GM19238 (cell line): ENCODE results near the gene RIPOR3.
"Not testable (repeated sequence)": the region's sequence is repeated elsewhere in the genome, so short reads cannot be mapped to it uniquely, and the experiment has no call there.

Experiments
- DNase-seq: peaks from one replicate; pipeline ENCODE4 v3.0.0; 2011; ENCODE audit warnings: low spot score; ENCODE audit not compliant: insufficient read length

The RIPOR3 gene

DNA sequence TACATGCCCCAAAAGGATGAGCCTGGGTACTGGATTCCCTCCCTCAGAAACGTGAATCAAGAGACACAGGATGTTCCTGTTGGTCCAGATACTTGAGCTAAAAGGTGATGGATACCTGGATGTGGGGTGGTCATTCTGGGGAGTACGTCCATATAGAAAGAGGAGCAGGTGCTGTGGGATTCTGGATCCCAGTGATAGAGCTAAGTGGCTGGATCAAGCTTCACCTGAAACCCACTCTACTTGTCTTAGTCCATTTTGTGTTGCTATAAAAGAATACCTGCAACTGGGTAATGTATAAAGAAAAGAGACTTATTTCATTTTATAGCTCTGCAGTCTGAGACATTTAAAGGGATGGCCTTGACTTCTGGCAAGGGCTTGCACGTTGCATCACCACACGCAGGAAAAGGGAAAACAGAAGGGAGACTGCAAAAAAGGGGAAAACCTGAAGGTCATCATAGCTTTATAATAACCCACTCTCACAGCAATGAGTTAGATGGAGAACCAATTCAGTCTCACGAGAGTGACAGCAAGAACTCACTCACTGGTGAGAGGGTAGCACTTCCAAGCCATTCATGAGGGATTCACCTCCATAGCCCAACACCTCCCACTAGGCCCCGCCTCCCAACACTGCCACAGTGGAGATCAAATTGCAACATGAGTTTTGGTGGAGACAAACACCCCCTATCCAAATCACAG lies 31.2 kb downstream of the RIPOR3 start:
- DNase-seq, result no peak

DNA sequence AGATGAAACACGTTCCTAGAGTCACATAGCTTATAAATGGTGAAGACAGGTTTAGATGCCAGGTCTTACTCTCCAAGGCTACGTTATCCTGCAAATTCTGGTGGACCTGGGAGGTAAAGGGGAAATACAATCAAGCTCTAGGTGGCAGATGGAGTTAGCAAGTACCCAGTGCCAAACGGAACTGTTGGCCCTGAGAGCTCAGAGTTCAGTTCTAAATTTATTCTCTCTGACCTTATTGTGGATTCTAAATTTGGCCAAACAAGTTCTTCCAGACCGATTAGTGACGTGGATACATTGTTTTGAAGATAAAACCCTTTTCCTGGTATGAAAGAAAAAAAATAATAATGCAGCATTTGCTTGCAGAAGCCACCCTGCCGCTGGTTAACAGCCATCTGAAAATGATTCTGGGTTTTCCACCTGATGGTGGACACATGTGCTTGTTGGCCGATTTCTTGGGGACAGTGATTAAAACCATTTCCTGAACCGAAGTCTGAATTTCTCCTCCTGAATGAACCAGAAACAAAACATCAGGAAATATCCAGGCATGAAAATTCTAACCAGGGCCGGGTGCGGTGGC lies 32.5 kb downstream of the RIPOR3 start:
- DNase-seq, result no peak

DNA sequence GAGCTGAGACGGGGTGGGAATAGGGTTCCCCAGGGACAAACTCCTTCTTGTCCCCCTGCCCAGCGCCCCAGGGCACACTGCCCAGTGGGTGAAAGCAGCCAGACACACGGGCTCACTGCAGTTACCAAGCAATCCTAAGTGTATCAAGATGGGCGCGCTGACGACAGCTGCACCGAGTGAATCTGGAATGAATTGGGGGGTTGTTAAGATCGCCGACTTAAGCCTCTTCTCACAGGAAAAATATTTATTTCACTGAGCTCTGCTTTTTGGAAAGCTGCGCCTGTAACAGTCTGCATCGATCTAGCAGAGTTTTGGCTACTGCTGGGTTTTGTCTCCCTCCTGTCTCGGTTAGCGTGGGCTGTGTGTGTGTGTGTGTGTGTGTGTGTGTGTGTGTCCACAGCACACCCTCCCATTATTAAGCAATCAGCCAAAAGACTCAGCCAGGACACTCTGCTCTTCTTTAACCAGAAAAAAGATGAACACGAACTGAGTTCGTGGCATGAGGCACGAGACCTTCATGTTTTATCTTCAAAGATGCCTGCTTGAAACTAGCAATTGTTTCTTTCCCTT lies 35.9 kb downstream of the RIPOR3 start:
- no peak for DNase-seq

- DNase-seq, result no peak
Measured at GRCh38 chr20:50654904-50655303, 36.4 kb downstream of the RIPOR3 start.

DNA sequence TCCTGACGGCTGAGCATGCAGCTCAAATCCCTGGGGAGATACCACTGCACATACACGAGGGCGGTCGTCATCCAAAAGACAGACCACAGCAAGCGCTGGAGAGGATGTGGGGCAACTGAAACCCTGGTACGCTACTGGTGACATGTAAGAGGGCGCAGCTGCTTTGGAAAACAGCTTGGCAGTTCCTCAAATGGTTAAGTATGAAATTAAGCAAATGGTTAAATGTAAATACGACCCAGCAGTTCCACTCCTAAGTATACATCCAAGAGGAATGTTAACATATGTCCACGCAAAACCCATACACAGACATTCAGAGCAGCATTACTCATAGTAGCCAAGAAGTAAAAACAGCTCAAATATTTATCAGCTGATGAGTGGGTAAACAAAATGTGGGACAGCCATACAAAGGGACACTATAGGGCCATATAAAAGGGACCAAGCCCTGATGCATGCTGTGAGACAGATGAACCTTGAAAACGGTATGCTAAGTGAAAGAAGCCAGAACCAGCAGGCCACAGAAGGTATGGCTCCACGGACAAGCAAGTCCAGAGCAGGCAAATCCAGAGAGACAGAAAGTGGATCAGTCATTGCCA lies 38.5 kb downstream of the RIPOR3 start:
- DNase-seq, result no peak

GRCh38 chr20:50651676-50652075 lies 39.7 kb downstream of the RIPOR3 start:
- DNase-seq, result no peak

- DNase-seq, result no peak
Measured at GRCh38 chr20:50649590-50649989, 41.8 kb downstream of the RIPOR3 start.

GRCh38 chr20:50648651-50649050 lies 42.7 kb downstream of the RIPOR3 start:
- DNase-seq, result no peak

GRCh38 chr20:50646483-50646996 lies 44.8 kb downstream of the RIPOR3 start:
- DNase-seq, result no peak

DNA sequence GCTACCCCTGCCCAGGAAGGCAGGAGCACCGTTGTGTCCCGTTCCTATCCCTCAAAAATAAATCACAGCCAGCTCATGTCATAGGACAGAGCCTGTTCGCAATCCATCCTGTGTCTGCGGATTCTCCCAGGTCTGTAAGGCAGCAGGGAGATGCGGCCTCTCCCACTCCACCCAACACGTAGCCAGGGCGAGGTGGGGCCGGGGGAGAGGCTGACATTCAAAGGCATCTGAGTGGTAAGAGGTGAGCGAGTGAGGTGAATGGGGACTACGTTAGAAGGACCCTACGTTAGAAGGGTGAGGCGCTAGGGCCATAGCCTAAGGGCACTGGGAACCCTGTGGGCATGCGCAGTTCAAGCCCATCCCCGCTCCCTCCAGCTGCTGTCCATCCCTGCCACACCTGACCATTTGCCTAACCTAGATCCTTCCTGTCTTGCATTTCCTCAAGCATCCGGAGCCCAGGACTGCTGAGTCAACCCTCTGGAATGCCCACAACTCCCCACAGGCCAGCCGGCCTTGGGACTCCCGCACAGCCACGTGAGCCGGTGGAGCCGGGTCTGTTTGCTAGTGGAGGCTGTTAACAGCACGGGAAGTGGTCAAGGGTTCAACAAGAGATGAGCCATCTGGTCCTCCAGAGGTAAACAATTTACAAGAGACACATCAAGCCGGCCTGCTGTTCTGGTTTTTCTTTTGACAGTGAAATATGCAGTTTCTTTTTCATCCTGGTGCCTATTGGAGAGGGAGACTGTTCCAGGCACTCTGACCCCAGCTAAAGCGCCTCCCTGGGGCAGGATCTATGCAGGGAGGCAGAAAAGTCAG lies 45.9 kb downstream of the RIPOR3 start:
- DNase-seq, result no peak

GRCh38 chr20:50642288-50642803 lies 49.0 kb downstream of the RIPOR3 start:
- DNase-seq, result no peak

- DNase-seq, result not testable (repeated sequence)
Measured at GRCh38 chr20:50641625-50642287, 49.6 kb downstream of the RIPOR3 start.

DNA sequence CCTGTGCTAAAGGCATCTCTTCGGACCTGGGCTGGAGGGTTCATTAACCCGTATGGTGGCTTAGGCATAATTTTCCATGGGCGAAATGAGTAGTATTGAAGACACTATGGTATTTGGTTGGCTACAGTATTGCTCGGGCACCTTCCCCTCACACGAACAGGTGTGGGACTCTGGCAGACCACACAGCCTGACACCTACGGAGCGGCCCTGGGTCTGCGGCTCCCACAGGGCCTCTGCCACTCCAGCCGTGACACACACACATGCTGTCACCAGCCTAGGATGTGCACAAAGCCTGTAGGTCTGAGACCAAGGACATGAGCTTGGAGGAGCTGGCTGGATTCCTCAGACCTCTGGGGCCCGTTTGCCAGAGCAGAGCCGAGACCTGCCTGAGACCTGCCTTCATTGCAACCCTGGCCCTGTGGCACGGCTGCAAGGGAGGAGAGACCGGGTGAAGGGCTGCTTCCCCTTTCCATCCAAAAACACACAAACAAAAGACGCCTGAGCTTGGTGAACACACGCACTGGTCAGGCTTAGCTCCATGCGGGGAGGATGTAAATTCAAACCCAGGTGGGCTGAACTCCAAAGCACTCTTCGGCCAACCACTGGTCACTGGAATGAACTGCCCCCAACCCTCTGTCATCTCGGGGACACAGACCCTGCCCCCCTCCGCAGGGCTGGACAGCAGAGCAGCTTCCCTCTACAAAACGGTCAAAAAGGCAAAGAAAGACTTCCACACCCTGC lies 51.2 kb downstream of the RIPOR3 start:
- not testable (repeated sequence) for DNase-seq

DNA sequence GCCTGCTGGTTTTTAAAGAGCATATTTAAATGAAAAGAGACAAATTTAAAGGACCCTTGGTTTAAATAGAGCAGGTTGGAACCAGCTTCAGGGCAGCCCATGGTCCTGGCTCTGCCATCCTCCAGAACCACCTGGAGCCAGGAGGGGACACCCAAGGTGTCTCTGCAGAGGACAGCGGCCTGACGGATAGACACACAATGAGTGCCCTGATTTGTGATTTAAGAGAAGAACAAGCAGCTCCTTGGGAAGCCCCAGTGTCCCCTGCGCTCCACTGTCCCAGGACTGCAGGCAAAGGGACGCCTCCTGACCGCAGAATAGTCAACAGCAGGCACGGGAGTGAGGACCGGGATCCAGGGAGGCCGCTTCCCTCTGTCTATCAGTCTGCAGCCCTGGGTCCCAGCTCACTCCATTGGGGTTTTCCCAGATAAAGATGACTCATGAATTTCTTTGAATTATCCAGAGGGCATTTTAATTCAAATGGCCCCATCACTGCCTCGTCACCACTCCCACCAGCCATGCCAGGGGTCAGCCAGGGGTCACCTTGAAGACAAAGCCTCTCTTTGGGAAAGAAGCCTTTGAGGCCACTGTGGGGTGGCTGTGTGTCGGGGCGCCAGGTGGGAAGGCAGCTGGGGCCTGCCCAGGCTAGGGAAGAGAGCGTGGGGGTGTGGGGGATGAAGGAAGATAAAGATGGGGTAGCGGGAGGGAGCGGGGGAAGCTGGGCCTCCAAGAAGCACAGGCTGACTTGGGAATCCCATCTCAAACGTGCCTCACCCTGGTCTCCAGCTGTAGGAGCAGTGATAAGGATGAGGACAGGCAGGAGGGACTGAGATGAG lies 53.1 kb downstream of the RIPOR3 start:
- not testable (repeated sequence) for DNase-seq

DNA sequence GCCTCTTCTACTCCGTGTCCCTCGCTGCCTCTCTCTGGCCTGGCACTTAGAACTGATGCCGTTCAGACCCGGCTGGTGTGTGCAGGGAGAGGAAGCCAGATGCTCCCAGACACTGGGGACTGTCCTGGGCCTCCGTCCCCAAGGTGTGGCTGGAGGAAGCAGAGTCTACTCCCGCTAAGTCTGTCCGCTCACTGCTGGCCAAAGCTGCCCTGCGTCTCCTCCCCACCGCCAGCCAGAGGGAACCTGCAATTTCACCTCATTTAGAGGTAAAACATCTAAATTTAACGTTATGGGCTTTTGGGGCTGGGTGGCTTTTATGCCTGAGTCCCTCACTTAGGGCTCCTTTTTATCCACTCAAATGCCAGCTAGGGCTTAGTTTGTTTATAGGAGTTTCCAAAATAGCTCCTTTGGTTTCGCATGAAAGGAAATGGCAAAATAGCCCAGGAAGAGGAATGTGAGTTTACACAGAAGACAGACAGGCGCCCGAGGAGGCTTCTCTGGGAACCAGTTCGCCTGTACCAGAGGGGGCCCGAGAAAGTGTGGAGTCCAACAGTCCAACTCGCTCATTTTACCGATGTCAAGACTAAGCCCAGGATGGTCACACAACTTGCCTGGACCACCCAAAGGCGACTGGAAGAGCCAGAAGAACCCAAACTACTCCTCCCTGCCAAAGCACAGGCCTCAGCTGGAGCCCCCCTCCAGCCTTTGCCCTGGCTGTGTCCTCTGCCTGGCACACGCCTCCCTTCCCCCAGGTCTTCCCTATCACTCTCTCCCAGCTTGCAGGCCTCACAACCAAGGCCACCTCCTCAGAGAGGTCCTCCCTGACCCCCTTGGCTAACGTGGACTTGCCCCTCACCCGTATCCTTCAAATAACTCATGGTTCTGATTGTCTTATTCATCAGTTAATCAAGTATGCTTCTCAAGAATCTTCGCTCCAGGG lies 54.5 kb downstream of the RIPOR3 start:
- DNase-seq, result no peak

DNA sequence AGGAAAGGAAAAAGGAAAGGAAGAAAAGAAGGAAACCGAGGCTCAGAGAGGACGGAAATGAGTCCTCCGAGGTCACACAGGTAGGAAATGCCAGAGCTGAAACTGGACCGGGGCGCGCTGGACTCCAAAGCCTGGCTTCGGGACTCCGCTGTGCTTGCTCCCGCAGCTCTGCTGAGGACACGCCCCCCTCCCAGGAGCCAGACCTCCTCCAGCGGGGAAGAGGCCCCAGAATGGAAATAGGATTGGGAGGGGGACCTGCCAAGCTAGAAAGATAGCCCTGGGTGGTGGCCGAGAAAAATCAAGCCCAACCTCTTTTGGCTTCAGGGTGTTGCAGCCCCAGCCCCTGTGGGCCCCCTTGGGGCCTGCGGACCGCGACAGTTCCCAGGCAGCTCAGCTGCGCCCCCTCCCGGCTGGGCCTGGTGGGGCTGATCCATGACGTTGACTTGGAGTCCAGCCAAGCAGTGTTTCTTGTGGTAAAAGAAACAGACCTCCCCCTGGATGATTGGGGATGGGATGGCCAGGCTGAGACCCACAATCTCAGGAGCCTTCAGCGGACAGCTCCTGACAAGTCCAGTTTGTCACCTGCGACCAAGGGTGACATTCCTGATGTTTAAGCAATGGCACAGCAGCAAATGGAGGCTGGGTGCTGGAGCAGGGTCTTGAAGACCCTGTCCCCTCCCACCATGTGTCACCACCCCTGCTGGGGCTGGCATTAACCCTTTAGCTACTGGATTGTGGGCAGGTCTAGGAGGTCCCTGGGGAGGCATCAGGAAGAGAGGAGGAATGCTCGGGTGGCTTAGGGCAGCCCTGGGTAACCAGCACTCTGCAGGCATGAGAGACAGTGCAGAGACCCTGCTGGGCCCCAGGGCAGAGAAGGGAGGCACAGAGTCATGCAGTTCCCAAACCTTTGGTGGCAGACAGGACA lies 55.4 kb downstream of the RIPOR3 start:
- DNase-seq, result peak; percentile 65

DNA sequence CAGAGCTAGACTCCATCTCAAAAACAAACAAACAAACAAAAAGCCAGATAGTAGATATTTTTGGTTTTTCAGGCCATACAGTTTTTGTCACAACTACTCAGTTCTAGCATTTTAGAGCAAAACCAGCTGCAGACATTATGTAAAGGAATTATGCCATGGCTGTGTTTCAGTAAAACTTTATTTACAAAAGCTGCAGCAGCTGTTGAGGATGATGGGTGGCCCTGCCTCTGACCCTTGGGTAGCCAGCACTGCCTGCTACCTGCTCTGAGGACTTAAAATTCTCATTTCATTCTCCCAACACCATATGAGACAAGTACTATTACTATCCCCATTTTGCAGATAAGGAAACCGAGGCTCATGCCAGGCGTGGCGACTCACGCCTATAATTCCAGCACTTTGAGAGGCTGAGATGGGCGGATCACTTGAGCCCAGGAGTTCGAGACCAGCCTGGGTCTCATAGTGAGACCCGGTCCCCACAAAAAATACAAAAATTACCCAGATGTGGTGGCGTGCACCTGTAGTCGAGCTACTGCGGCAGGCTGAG lies 56.3 kb downstream of the RIPOR3 start:
- no peak for DNase-seq
